B cell (primary cell): ENCODE results near the gene LCN10. TPM values are rescaled to one million over a fixed set of nuclear protein-coding genes. Genes with fewer than 3 reads are reported as not detected.
A peak's percentile ranks its signal among the peaks of the same experiment; 100 is the strongest.

Experiments
- ATAC-seq: fragments of 200-7000 bp; cut with Tn5 transposase; one replicate; pipeline ENCODE4 v1.10.0; 2021; ENCODE audit warnings: low read depth, mild to moderate bottlenecking, moderate number of reproducible peaks, moderate library complexity
- CTCF ChIA-PET: fragments of 350-600 bp; sonication (Branson Sonifier 250); formaldehyde crosslinking; loops from one replicate; lab custom pipeline; 2021; ENCODE audit warnings: antibody characterized with exemption, inconsistent platforms; lab: Charles Lee
- POLR2A ChIA-PET: fragments of 350-600 bp; sonication (Branson Sonifier 250); formaldehyde crosslinking; loops from one replicate; lab custom pipeline; 2021; ENCODE audit warnings: antibody characterized with exemption; lab: Charles Lee
- DNase-seq: peaks from one replicate; pipeline ENCODE4 v3.0.0; 2013
- H2AFZ ChIP-seq: 2 replicates; pipeline ENCODE4 v1.6.1; 2012; ENCODE audit warnings: mild to moderate bottlenecking, low read depth, low read length; ENCODE audit not compliant: insufficient read depth, poor library complexity, severe bottlenecking
- H3K27ac ChIP-seq, 2 donors: 1 replicate in 1 of 2; 2 replicates in 1 of 2; pipeline ENCODE4 v1.5.1; 2012 to 2013; ENCODE audit warnings: low read length in 2 of 2, mild to moderate bottlenecking in 2 of 2, moderate library complexity in 1 of 2
- H3K27me3 ChIP-seq, 4 experiments: fragments of 200-600 bp in 1 of 4; sonication (generic) in 1 of 4; replicated peaks in 1 of 4; 1 replicate in 2 of 4; 2 replicates in 2 of 4; pipeline versions ENCODE4 v1.6.1 to v1.7.0; 2013 to 2016; ENCODE audit warnings: low read length in 3 of 4, mild to moderate bottlenecking in 2 of 4, mixed read lengths in 1 of 4, moderate library complexity in 1 of 4; ENCODE audit not compliant: insufficient read depth in 4 of 4, control insufficient read depth in 3 of 4; ENCODE audit errors: control extremely low read depth in 1 of 4
- H3K36me3 ChIP-seq, 2 experiments: replicated peaks in 1 of 2; 1 replicate in 1 of 2; 2 replicates in 1 of 2; pipeline versions ENCODE4 v1.6.1 to v1.7.1; 2013; ENCODE audit warnings: low read length in 1 of 2; ENCODE audit not compliant: insufficient read depth in 2 of 2, control insufficient read depth in 1 of 2; ENCODE audit errors: control extremely low read depth in 1 of 2, extremely low read depth in 1 of 2
- H3K4me1 ChIP-seq, 2 donors: fragments of 200-600 bp in 1 of 2; sonication (generic) in 1 of 2; 1 replicate in 1 of 2; 2 replicates in 1 of 2; pipeline versions ENCODE4 v1.5.1 to v1.6.1; 2013 to 2017; ENCODE audit warnings: low read length in 2 of 2; ENCODE audit not compliant: control insufficient read depth in 2 of 2, insufficient read depth in 2 of 2
- H3K4me2 ChIP-seq: replicated peaks from 2 replicates; pipeline ENCODE3; 2012; ENCODE audit warnings: mild to moderate bottlenecking, low read depth, low read length; ENCODE audit not compliant: poor library complexity, severe bottlenecking
- H3K4me3 ChIP-seq, 5 experiments: fragments of 200-600 bp in 1 of 5; sonication (generic) in 1 of 5; 1 replicate in 3 of 5; 2 replicates in 2 of 5; pipeline versions ENCODE4 v1.5.1 to v1.7.0; 2011 to 2016; ENCODE audit warnings: low read length in 4 of 5, mild to moderate bottlenecking in 4 of 5, low read depth in 2 of 5, control low read depth in 1 of 5, moderate library complexity in 1 of 5; ENCODE audit not compliant: insufficient read depth in 1 of 5; ENCODE audit errors: control extremely low read depth in 1 of 5, extremely low read depth in 1 of 5
- H3K79me2 ChIP-seq: fragments of 200-600 bp; sonication (generic); one replicate; pipeline ENCODE4 v1.6.0; 2016; ENCODE audit warnings: low read length; ENCODE audit not compliant: control insufficient read depth, insufficient read depth
- H3K9ac ChIP-seq: fragments of 200-600 bp; sonication (generic); 2 replicates; pipeline ENCODE4 v1.6.1; 2017; ENCODE audit warnings: mild to moderate bottlenecking, low read length, moderate library complexity
- H3K9me3 ChIP-seq, 3 donors: one replicate each; pipeline versions ENCODE4 v1.6.1 to v1.7.1; 2013; ENCODE audit warnings: low read length in 2 of 3; ENCODE audit not compliant: control insufficient read depth in 2 of 3, insufficient read depth in 1 of 3; ENCODE audit errors: control extremely low read depth in 1 of 3
- H4K20me1 ChIP-seq: 2 replicates; pipeline ENCODE4 v1.6.0; 2012; ENCODE audit warnings: mild to moderate bottlenecking, low read length; ENCODE audit not compliant: insufficient read depth, control insufficient read depth, poor library complexity, severe bottlenecking
- H3K27ac Mint-ChIP-seq: one replicate; pipeline ENCODE4 v1.8.0; 2021; ENCODE audit warnings: mixed read lengths
- H3K27me3 Mint-ChIP-seq: one replicate; pipeline ENCODE4 v1.8.0; 2021; ENCODE audit warnings: mixed read lengths
- H3K4me1 Mint-ChIP-seq: one replicate; pipeline ENCODE4 v1.8.0; 2021; ENCODE audit warnings: mixed read lengths
- H3K4me3 Mint-ChIP-seq: one replicate; pipeline ENCODE4 v1.8.0; 2021; ENCODE audit warnings: mixed read lengths
- H3K9me3 Mint-ChIP-seq: one replicate; pipeline ENCODE4 v1.8.0; 2022; ENCODE audit warnings: mixed read lengths; ENCODE audit not compliant: insufficient read depth
- EZH2 ChIP-seq: IDR thresholded peaks from 2 replicates; pipeline ENCODE4 v1.6.1; 2012; ENCODE audit warnings: borderline replicate concordance, low read depth, mild to moderate bottlenecking, moderate library complexity, low read length; ENCODE audit not compliant: insufficient read depth, poor library complexity, severe bottlenecking
- WGBS: methylation state at CpG from one replicate; pipeline ENCODE4 v1.1.5; 2013; ENCODE audit warnings: missing lambda C conversion rate; ENCODE audit not compliant: insufficient coverage; 5-methylcytosine and 5-hydroxymethylcytosine counted together
- intact Hi-C: fragments of 100-400 bp; cut with micrococcal nuclease; formaldehyde crosslinking; loops from one replicate; pipeline ENCODE4 v1.10.0; 2022
- polyA plus RNA-seq: library from polyadenylated mRNA; depleted of rRNA; stranded (reverse); fragments of >200 nt; gene quantifications from 2 replicates; pipeline ENCODE4 v1.2.3, GENCODE V29; 2012
- total RNA-seq, 2 donors: library from RNA; stranded (reverse); fragments of 120-200 nt in 1 of 2; gene quantifications; 1 replicate in 1 of 2; 2 replicates in 1 of 2; pipeline versions ENCODE4 v1.2.3 to v1.2.4, GENCODE V29; 2013 to 2022
- TF ChIP-seq, protein P1 (sequence below): fragments of 200-600 bp; IDR thresholded peaks from one replicate; pipeline ENCODE4 v1.8.0; 2022; ENCODE audit warnings: antibody characterized with exemption, mild to moderate bottlenecking

Gene LCN10
- total and polyA plus RNA-seq, 2 donors (not counting 1 experiment from before 2014, with no cell fraction given), result 76.3 to 93.0 TPM

- CTCF ChIA-PET, result no interaction called here
- intact Hi-C loops, result no loop called here
- no peak for ATAC-seq
- H3K4me3 ChIP-seq, result no peak overlapping the region
- peak overlapping the region; percentile 16 for H3K27ac Mint-ChIP-seq
- peaks cover 38% of the 10 kb centered on the region for H3K4me1 Mint-ChIP-seq
- H3K4me3 Mint-ChIP-seq, result no peak overlapping the region
- H3K4me2 ChIP-seq, result no peak overlapping the region
- POLR2A ChIA-PET, result interaction anchor here (0.7 to 1.6 kb wide), 2 partner anchors 8 to 69 kb away, joined by 3 to 4 read pairs; no protein-coding TSS in a partner anchor
- DNase-seq, result no peak
- no peaks in the 10 kb centered on the region for H3K9me3 ChIP-seq
- no peaks in the 10 kb centered on the region for H3K27me3 ChIP-seq
- TF ChIP-seq, protein P1, sequence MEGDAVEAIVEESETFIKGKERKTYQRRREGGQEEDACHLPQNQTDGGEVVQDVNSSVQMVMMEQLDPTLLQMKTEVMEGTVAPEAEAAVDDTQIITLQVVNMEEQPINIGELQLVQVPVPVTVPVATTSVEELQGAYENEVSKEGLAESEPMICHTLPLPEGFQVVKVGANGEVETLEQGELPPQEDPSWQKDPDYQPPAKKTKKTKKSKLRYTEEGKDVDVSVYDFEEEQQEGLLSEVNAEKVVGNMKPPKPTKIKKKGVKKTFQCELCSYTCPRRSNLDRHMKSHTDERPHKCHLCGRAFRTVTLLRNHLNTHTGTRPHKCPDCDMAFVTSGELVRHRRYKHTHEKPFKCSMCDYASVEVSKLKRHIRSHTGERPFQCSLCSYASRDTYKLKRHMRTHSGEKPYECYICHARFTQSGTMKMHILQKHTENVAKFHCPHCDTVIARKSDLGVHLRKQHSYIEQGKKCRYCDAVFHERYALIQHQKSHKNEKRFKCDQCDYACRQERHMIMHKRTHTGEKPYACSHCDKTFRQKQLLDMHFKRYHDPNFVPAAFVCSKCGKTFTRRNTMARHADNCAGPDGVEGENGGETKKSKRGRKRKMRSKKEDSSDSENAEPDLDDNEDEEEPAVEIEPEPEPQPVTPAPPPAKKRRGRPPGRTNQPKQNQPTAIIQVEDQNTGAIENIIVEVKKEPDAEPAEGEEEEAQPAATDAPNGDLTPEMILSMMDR, result no peak
- no peak for TF ChIP-seq EZH2
- H3K9ac ChIP-seq, result no peak overlapping the region
- peaks cover 0 to 48% of the 10 kb centered on the region in 2 experiments for H3K36me3 ChIP-seq
- H3K4me1 ChIP-seq, result peaks cover 20 to 38% of the 10 kb centered on the region in 2 donors
- H3K79me2 ChIP-seq, result peaks cover 22% of the 10 kb centered on the region
- 83% methylated on average over 30 of the region's 30 CpGs for WGBS
- no peaks in the 10 kb centered on the region for H3K9me3 Mint-ChIP-seq
- peaks cover 2% of the 10 kb centered on the region for H3K27me3 Mint-ChIP-seq
- H2AFZ ChIP-seq, result no peak overlapping the region
- H4K20me1 ChIP-seq, result peaks cover 64% of the 10 kb centered on the region
- H3K27ac ChIP-seq, result no peak overlapping the region
These were observed 21.2 kb downstream of the LCN10 start for GRCh38 chr9:136721339-136722092.

DNA sequence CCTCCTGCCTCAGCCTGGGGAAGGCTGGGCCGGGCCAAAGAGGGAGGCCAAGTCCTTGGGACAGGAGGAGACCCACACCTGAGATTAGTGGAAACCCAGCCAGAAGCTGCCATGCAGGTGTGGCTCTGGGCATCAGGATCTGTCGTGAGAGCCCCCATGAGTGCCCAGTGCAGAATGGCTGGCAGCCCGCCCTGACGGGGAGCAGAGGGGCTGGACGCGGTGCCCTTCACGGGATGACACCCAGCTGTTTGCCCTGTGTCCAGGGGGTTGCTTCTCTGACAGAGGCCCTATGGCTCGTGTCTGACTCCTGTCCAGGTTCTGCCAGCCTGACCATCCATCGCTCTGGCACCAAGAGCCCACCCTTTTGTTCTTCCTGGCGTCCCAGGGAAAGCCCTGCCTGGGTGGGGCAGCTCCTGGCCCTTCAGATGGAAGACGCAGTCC lies 21.8 kb downstream of the LCN10 start:
- peaks cover 0 to 42% of the 10 kb centered on the region in 2 experiments for H3K36me3 ChIP-seq

More for the DNA sequence above, 21.8 kb downstream of the LCN10 start:
- no peak overlapping the region for H3K4me3 Mint-ChIP-seq
- no peak overlapping the region for H3K9ac ChIP-seq
- H4K20me1 ChIP-seq, result peaks cover 58% of the 10 kb centered on the region
- H3K4me2 ChIP-seq, result no peak overlapping the region
- H3K9me3 ChIP-seq, result no peaks in the 10 kb centered on the region
- peaks cover 18% of the 10 kb centered on the region for H3K79me2 ChIP-seq
- H3K27ac ChIP-seq, result no peak overlapping the region
- H3K4me1 Mint-ChIP-seq, result peaks cover 32% of the 10 kb centered on the region
- no peak for DNase-seq
- ChIA-PET POLR2A (interaction anchor here (0.7 kb wide), 1 partner anchor 70 kb away, joined by 3 read pairs; no protein-coding TSS in a partner anchor), CTCF (no interaction called here)
- no peak overlapping the region for H2AFZ ChIP-seq
- peaks cover 14 to 32% of the 10 kb centered on the region in 2 donors for H3K4me1 ChIP-seq
- peak overlapping the region; percentile 16 for H3K27ac Mint-ChIP-seq
- H3K27me3 Mint-ChIP-seq, result peaks cover 3% of the 10 kb centered on the region
- intact Hi-C loops, result no loop called here
- TF ChIP-seq, protein P1, result no peak
- TF ChIP-seq EZH2, result no peak
- no peak for ATAC-seq
- WGBS, result 90% methylated on average over 11 of the region's 11 CpGs
- no peak overlapping the region for H3K4me3 ChIP-seq
- H3K9me3 Mint-ChIP-seq, result no peaks in the 10 kb centered on the region
- no peaks in the 10 kb centered on the region for H3K27me3 ChIP-seq
